GM23248 (cell line): ENCODE results near the gene AGPAT3.

Experiments used
- EZH2 ChIP-seq: fragments of 200-600 bp; sonication (generic); IDR thresholded peaks from 2 replicates; pipeline ENCODE4 v1.6.1; 2018; ENCODE audit warnings: antibody characterized with exemption, mild to moderate bottlenecking; ENCODE audit not compliant: insufficient read depth, poor library complexity, severe bottlenecking
- EZH2phosphoT487 ChIP-seq: fragments of 200-600 bp; sonication (generic); IDR thresholded peaks from 2 replicates; pipeline ENCODE4 v1.6.1; 2018; ENCODE audit warnings: antibody characterized with exemption, moderate library complexity, mild to moderate bottlenecking, low read depth; ENCODE audit not compliant: insufficient read depth

- no peak for TF ChIP-seq EZH2
- no peak for TF ChIP-seq EZH2phosphoT487
Observed at GRCh38 chr21:44005593-44005992, 140.6 kb downstream of the AGPAT3 start.
